C1 segment of cervical spinal cord (tissue), 14 donors: Measurements from ENCODE around the gene PSME2.

Experiments used
- DNase-seq, 14 donors: peaks; one replicate each; lab custom pipeline; 2025; lab: John Stamatoyannopoulos, UW

PSME2 gene, protein sequence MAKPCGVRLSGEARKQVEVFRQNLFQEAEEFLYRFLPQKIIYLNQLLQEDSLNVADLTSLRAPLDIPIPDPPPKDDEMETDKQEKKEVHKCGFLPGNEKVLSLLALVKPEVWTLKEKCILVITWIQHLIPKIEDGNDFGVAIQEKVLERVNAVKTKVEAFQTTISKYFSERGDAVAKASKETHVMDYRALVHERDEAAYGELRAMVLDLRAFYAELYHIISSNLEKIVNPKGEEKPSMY

DNA sequence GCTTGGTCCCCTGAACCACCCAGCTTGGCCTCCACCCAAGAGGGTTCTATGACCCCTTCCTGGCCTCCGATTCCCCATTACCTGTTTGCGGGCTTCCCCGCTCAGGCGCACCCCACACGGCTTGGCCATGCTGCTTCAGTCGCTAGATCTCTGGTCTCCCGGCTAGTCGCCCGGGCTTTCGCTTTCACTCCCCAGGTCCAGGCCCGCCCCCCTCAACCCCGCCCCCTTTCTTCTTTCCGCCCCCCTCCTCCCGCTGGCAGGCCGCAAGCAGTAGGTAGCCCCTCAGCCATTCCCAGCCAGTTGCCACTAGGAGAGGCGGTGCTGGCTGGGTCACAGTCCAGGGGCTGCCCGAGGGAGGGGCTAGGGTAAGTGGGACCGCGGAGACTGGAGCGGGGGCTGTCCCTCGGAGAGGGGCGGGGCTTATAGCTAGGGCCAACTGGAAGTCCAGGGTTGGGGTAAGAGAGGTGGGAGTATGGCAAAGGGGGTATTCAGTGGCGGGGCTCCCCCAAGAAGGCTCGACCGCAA lies at the start of gene PSME2:
PSME2 (minus strand) TSS at position 158 of the 525 bp plus-strand sequence; CDS start at position 129, 29 bp downstream.
- peak; percentile 46 to 94 (median 87) for DNase-seq

DNA sequence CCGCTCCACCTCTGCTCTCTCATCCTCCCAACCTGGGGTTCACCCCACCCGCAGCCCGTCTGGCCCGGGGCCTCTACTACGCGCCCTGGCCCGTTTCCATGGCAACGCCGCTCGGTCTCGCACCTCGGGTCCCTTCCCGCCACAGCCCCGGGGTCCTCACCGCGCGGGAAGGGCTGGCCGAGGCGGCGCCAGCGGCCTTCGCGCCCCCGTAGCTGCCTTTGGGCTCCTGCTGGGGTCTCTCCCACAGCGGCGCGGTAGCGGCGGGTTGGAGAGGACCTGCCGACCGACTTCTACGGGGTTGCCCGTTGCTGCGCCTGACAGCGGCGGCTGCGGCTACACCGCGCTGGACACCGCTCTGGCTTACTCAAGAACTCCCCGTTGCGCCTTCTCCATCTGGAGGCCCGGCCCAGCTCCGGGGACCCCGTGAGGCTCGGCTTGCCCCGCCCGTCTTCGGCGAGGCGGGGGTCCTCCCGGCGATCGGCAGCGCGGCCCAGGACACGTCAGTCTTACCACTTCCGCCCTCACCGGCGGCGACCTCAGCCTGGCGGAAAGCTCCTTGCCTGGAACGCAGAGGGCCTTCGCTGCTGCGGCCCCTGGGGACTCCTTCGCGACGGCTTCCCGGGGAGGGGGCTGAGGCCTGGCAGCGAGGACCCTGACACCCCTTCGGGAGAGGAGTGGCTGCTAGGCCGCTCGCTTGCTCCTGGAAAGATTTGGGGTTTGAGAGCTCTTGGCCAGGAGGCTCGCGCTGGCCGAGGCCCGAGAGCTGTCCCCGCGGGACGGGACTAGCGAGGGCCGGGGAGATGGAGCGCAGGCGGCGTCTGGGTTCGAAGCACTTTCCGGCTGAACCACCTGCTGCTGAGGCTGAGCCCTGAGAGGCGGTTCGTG lies 49.0 kb upstream of the PSME2 start, which contains the start of gene TM9SF1:
TM9SF1 (minus strand) TSS at position 256 of the 885 bp plus-strand sequence. CDS start 422 bp downstream, outside the sequence.
- peak in 13 of 14 donors; percentile 44 to 90 (median 72) for DNase-seq

DNA sequence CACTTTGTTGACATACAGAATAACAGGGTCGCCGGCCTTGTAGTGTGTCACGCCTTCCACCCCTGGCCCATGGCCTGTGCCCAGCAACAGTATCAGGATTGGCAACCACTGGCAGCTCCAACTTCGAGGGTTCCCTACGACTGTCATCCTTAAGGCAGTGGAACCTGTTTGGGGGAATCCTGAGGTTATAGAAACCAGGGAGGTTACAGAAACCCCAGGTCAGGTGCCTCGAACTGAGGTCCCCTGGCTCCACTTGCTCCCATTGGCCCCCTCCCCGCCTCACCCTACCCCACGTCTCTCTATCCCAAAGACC lies 48.4 kb upstream of the PSME2 start:
- DNase-seq = peak in 1 of 14 donors; percentile 43

DNA sequence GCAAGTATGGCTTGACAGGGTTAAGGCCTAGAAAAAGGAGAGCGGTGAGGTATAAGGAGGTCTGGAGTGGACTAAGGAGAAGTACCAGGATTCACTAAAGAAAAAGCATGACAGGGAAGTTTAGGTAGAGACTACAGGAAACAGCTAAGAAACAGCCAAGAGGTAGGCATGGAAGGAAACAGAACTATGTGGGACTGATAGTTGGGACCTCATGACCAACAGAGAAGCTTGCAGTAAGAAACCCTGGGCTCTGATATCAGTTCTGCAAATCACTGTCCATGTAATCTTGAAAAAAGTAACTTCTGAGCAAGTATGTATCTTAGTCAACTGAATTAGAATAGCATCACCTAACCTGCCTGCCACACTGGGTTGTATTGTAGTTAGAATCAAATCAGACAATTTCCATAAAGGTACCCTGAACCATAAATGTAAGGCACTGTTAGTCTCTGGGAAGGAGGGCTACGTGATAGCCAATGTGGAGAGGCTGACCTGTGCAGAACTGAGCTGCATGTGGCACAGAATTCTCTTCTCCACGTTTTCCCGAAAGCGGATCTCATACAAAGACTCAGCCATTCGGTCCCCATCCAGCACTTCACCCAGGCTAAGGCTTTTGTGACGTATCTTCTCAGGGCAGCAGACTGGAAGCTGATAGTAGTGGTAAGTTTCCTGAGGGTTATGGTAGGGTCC lies 47.9 kb upstream of the PSME2 start:
- no peak for DNase-seq

DNA sequence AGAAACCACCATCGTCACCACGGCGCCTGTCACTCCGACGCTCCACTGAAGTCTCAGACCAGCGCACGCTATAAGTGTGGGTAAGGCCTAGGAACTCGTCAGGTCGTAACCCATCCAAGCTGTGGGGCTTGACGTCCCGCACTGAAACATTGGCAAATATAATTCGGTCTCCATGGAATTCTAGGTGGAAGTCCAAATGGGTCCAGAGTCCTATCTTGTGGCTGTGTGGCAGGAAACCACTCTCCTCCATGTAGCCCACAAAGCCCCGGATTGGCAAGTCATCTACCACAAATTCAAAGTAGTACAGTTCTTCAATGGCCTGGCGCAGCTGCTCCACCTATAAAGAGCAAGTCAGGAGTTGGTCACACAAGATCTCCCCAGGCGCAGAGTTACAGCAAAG lies 46.5 kb upstream of the PSME2 start:
- no peak for DNase-seq

DNA sequence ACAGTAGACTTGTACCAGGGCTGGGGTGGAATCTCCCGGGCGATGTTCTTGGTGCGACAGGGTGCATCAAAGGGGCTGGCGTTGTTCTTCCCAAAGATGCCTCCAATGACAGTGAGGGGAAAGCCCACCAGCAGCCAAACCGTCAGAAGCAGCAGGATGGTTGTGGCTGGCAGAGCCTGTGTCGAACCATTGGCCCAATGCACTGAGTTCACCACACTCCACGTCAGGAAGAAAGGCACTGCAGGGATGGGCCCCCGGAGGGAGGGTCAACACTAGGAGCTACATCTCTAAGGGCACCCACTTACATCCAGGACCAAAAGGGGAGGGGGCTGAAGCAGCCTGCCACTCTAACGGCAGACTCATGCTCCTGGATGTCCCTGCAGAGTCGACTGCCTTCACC lies 44.0 kb upstream of the PSME2 start:
- DNase-seq = no peak

DNA sequence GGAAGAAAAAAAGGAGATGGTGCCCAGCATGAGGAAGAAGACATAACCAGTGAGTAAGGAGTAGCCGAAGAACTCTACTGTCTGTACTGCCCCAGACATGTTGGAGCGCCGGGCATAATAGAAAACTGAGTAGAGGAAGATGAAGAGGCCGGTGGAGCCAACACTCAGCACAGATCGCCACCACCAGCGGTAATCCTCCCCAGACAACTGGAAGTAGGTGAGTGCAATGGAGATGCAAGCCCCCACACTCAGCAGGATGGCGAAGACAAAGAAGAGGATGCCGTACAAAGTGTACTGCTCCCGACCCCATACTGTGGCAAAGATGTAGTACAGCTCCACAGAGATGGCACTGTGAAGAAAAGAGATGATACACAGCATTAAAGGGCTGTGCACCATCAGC lies 43.0 kb upstream of the PSME2 start:
- no peak for DNase-seq

DNA sequence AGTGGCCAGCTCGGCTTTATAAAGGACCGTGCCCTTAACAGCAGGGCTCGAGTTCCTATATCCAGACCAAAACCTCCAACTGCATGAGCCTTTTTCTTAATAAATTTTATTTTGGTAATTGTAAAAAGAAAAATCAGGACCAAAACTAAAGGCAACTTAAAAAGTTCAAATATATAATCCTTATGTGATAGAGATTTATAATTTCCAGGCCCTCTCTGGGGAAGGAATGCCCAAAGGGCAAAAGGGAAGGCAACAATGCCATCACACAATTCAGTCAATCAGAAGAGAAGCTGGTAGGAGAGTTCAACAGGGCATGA lies 42.6 kb upstream of the PSME2 start:
- no peak for DNase-seq

DNA sequence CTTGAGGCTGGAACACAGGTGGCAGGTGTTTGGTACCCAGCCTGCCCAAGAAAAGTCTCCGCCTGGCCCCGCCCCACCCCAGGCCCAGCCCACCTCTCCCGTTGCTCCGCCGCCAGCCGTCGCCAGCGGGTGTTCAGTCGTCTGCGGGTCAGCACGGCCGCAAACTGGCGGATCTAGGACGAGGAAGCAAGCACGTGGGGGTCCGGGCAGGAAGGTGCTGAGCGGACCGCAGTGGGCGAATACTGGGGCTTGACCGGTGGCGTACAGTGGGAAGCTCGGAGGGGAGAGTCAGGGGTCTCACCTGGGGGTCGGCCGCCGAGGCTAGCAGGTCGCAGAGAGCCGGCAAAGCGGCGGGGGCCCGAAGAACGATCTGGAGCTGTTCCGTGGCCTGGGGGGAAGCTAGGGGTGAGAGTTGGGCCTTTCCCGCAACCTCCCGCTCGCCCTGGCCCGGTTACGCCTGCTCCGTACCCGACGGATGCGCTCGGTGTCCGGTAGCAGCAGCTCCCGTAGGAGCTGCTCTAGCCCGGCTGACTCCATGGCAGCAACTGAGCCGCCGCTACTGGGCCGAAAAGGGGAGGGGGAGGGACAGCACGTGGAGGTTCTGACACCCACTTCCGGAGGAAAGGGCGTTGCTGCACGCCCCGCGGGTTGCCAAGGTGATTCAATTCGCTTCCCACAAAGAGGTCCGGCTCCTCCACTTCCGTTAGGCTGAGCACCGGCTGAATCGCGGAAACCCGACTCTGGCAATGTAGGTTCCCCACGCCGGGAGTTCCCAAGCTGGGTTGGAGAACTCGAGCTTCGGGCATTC lies 42.0 kb upstream of the PSME2 start, which contains the start of gene IPO4:
IPO4 (minus strand) TSS at position 566 of the 808 bp plus-strand sequence; CDS start at position 537, 29 bp downstream.
- peak; percentile 51 to 96 (median 88) for DNase-seq

DNA sequence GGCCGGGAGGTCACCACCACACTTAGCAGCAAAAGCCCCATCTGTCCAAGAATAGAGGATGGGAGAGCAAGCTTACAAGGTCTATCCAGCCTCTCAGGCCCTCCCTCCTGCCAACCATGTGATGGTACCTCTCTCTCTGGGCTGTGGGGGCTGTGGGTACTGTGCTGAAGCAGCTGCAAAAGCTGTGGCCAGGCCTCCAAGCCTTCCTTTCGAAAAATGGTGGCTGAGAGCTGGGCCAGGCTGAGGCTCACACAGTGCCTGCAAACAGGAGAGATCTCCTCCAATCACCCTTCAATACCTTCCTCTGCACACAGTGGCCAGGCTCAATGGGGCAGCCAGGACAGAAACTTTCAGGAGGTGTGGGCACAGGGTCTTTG lies 41.1 kb upstream of the PSME2 start:
- no peak for DNase-seq

DNA sequence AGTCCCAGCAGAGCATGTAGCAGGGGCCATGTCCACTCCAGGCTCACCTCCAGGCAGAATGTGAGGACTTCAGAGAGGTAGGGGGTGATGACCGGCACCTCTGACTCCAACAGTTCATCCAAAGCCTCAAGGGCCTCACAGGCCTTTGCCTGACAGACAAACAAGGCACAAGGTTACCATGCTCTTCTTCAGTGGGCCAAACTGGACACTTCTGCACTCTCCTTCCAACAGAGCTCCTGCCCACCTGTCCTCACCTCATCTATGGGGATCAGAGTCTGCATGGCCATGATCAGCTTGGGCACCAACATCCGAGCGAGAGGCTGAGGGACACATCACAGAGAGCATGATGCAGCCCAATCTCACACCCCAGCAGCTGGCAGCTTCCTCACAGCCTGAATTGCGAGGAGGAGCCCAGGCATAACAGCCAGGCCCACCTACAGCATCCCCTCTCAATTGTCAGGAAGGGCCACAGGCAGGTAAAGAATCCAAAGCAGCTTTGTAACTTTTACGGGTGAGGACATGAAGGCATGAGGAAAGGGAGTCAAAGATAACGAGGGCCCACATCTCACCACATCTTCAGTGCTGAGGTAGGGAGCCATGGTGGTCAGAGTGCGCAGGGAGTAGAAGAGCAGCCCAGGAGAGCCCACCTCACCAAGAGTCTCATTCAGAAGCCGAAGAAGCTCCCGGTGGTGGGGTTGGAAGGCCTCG lies 40.6 kb upstream of the PSME2 start:
- no peak for DNase-seq

DNA sequence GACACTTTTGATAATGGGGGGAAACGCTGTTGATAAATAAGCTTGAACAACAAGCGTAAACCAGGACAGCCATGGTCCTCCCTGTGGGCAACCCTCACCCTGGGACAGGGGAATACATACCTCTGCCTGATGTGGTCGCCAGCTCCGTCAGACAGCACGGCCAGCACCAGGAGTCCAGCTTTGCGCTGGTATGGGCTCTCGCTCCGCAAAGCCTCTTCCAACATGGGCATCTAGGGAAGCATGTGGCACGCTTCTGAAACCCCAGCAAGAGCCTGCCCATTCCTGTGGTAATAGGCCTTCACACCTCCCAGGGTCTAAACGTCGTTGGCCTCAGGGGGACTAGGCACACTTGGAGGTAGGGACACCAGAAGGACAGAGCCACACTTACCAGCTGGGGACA lies 39.3 kb upstream of the PSME2 start:
- no peak for DNase-seq

DNA sequence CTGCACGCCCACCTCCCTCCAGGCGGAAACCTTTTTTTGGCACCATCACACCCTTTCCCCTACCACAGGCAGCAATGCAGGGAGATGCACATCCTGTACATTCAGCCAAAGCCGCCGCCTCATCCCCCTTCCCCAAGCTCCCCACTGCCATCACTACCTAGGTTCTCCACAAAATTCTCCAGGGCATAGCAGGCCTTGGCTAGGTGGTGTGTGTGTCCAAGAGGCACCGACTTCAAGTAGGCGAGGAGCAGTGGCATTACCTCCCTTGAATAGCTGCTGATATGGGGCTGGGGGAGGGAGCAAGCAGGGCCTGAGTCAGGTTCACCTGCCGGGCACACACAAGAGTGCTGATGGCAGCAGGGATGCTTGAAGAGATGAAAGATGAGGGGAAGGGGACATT lies 38.6 kb upstream of the PSME2 start:
- DNase-seq = no peak

DNA sequence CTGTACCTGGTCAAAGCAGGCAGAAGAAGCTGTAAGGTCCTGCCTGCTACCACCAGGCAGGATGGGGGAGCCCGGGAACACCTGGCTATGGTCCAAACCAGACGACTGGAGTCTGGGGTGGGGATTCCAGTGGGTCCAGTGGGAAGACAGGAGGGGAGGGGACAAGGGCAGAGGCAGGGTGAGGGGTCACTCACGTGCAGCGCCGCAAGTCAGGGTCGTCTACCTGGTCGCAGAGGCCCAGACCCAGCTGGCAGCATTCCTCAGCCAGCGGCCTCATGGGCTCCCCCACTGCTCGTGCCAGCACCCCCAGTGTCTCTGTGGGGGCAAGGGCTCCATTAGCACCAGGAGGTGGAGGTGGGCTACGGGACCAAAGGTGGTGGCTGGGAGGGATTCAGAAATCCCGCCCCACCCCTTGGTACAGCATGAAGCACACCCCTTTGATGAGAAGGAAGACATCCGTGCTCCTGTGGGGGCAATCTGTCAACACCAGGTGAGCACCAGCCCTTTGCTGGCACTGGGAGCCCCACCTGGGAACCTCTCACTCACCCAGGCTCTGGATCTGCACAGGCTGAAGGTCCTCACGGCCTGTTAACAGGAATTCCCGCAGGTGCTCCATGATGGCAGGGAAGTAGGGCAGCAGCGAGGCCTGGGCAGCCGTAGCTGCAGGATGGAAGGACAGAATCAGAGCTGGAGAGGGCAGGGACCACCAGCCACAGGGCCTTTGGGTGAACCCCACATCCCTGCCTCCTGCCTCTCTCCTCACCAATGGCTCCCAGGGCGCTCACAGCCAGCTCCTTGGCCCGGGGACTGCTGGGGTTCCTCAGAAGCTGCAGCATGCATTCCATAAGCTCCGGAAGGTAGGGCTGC lies 37.9 kb upstream of the PSME2 start:
- DNase-seq = no peak

DNA sequence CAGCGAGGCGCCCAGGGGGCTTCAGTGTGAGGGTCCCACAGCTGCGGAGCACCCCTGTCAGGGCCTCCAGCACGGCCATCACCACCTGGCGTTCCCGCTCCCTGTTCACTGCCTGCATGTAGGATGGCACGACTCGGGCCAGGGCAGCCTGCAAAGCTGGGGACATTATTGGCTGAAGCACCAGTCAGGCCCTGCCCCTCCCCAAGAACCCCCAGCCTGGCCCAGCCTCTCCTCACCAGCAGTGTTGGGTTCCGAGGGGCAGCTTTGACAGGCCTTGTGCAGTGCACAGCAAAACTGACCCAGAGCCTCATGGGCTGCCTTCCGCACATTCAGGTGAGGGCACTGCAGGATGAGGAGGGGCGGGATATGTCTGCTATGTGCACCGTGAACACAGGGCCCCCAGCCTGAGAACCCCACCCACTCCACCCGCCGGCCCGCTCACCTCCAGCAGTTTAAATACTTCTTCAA lies 36.6 kb upstream of the PSME2 start:
- no peak for DNase-seq

DNA sequence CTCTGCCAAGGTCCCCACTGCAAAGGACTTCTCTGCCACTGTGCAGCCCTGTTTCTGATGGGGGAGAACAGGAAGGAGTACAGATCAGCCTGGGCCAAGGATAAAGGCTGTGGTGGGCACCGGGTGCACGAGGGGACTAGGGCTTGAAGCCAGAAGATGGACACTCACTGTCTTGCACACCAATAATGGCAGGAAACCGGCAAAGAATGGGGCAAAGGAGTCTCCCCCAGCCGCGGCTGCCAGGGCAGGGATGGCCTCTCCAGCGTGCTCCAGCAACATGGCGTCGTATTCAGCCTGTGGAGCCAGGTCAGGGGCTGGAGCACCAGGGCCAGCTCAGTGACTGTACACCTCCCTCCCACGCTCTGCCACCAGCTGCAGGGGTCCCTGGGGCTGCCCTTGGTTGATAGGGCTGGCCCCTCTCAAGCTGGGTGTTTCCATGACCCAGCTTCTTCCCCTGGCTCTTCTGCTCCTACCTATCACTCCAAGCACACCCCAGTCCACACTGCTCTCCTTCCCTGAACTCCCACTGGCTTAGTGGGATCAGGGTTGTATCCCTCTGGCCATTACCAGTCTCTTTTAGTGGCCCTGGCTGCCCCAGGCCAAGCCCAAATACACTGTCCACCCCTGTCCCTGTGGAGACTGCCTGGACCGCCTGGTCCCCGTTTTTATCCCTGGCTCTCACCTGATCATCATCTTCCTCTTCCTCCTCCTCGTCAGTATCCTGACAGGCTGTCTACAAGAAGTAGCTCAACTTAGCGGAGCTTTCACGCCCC lies 35.9 kb upstream of the PSME2 start:
- DNase-seq = no peak

DNA sequence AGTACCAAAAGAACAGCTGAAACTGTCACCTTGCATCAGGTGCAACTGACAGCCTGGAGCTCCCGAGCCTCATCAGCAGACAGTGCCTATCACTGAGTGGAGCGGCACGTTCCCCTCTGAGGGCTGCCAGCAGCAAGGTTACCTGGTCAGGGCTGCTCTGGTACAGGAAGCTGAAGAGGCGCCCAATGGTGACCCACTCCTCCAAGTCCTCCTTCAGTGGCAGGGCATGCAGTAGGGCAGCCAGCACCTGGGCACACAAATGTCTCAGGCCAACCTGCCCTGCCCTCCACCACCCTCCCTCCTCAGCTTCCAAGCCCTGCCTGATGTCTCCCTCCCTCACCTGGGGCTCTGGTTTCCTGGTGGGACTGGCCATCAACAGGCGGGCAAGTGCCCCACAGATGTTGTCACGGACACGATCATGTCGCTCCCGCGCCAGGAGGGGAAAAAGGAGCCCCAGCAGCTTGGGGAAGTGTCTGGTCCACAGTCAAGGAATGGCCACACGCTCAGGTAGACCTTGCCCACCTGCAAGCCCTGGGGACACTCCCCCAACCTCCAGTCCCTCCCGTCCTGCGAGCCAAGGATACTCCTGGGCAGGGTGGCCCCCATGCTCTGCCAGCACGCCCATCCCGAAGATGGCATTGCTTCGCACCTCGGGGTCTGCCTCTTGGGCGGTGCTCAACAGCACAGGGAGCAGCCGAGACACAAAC lies 35.1 kb upstream of the PSME2 start:
- DNase-seq = no peak
